Neural crest cell (in vitro differentiated cells): ENCODE results near the gene CUL1. TPM values are rescaled to one million over a fixed set of nuclear protein-coding genes. Genes with fewer than 3 reads are reported as not detected.

Experiments used
- DNase-seq: peaks from one replicate; pipeline ENCODE4 v3.0.0; 2021; ENCODE audit warnings: low read depth, mixed read lengths, low spot score
- H3K27ac Mint-ChIP-seq: one replicate; pipeline ENCODE4 v1.8.0; 2021; ENCODE audit warnings: mild to moderate bottlenecking, mixed read lengths; ENCODE audit not compliant: unreplicated experiment
- H3K27me3 Mint-ChIP-seq: 2 replicates; pipeline ENCODE4 v1.8.0; 2021; ENCODE audit warnings: low read depth, mild to moderate bottlenecking, mixed read lengths
- H3K36me3 Mint-ChIP-seq: 2 replicates; pipeline ENCODE4 v1.8.0; 2021; ENCODE audit warnings: low read depth, mild to moderate bottlenecking, mixed read lengths
- H3K4me1 Mint-ChIP-seq: 2 replicates; pipeline ENCODE4 v1.8.0; 2021; ENCODE audit warnings: mixed read lengths
- H3K4me3 Mint-ChIP-seq: one replicate; pipeline ENCODE4 v1.8.0; 2021; ENCODE audit warnings: mild to moderate bottlenecking, mixed read lengths
- H3K9me3 Mint-ChIP-seq: 2 replicates; pipeline ENCODE4 v1.8.0; 2021; ENCODE audit warnings: mixed read lengths
- CTCF ChIP-seq: fragments of 200-600 bp; sonication (generic); conservative IDR thresholded peaks from 2 replicates; pipeline ENCODE4 v1.5.0; 2021; ENCODE audit warnings: antibody characterized with exemption, mild to moderate bottlenecking
- total RNA-seq: library from RNA; stranded (reverse); gene quantifications from 2 replicates; pipeline ENCODE4 v1.2.1, GENCODE V29; 2021

CUL1 gene
- total RNA-seq, 1 donor from 2014 or later = 70.0 TPM

DNA sequence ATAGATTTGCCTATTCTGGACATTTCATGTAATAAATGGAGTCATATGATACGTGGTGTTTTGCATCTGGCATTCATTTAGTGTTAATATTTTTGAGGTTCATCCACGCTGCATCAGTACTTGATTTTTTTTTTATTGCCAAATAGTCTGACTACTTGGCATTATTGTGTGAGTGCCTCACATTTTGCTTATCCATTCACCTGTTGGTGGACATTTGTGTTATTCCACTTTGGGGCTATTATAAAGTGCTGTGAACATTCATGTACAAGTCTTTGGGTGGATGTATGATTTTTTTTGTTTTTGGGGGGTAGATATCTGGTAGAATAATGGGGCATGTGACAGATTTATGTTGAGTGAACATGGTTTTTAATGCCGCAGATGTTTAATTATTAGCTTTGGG, 19.7 kb downstream of the CUL1 start:
- H3K27me3 Mint-ChIP-seq = no peaks in the 10 kb centered on the region
- no peak overlapping the region for H3K4me3 Mint-ChIP-seq
- DNase-seq = no peak
- H3K4me1 Mint-ChIP-seq = peaks cover 23% of the 10 kb centered on the region
- H3K9me3 Mint-ChIP-seq = peaks cover 8% of the 10 kb centered on the region
- no peak for TF ChIP-seq CTCF
- no peak overlapping the region for H3K27ac Mint-ChIP-seq
- H3K36me3 Mint-ChIP-seq = peaks cover 31% of the 10 kb centered on the region

DNA sequence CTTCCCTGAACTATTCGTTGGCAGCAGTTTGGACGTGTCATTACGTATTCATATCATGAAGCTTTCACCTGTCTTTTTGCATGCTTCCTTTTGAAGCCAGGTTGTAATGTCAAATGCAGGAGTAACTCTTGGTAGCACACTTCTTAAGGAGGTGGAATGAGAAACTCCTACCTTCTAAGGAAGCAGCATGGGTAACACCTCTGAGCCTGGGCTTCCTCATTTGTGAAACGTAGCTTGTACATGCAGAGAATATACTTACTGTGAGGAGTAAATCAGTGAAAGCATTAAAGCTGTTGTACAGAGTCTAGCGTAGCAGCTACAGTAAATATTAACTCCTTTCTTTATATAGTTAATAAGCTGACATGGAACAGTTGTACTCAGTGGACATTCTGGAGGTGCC, 21.1 kb downstream of the CUL1 start:
- H3K36me3 Mint-ChIP-seq = peaks cover 27% of the 10 kb centered on the region
- no peaks in the 10 kb centered on the region for H3K27me3 Mint-ChIP-seq
- H3K27ac Mint-ChIP-seq = no peak overlapping the region
- no peak for DNase-seq
- no peak for TF ChIP-seq CTCF
- peaks cover 25% of the 10 kb centered on the region for H3K4me1 Mint-ChIP-seq
- peaks cover 8% of the 10 kb centered on the region for H3K9me3 Mint-ChIP-seq
- H3K4me3 Mint-ChIP-seq = no peak overlapping the region

- Mint-ChIP-seq H3K27ac (no peak overlapping the region), H3K27me3 (no peaks in the 10 kb centered on the region), H3K9me3 (peaks cover 8% of the 10 kb centered on the region), H3K4me3 (no peak overlapping the region), H3K4me1 (peaks cover 26% of the 10 kb centered on the region), H3K36me3 (peaks cover 22% of the 10 kb centered on the region)
- TF ChIP-seq CTCF = no peak
- no peak for DNase-seq
Measured at GRCh38 chr7:148720472-148720871, 21.8 kb downstream of the CUL1 start.

- peaks cover 7% of the 10 kb centered on the region for H3K9me3 Mint-ChIP-seq
- no peak for TF ChIP-seq CTCF
- no peak for DNase-seq
- no peaks in the 10 kb centered on the region for H3K27me3 Mint-ChIP-seq
- peaks cover 18% of the 10 kb centered on the region for H3K36me3 Mint-ChIP-seq
- peaks cover 31% of the 10 kb centered on the region for H3K4me1 Mint-ChIP-seq
- H3K4me3 Mint-ChIP-seq = no peak overlapping the region
- no peak overlapping the region for H3K27ac Mint-ChIP-seq
Measured at GRCh38 chr7:148721390-148721789, 22.7 kb downstream of the CUL1 start.

DNA sequence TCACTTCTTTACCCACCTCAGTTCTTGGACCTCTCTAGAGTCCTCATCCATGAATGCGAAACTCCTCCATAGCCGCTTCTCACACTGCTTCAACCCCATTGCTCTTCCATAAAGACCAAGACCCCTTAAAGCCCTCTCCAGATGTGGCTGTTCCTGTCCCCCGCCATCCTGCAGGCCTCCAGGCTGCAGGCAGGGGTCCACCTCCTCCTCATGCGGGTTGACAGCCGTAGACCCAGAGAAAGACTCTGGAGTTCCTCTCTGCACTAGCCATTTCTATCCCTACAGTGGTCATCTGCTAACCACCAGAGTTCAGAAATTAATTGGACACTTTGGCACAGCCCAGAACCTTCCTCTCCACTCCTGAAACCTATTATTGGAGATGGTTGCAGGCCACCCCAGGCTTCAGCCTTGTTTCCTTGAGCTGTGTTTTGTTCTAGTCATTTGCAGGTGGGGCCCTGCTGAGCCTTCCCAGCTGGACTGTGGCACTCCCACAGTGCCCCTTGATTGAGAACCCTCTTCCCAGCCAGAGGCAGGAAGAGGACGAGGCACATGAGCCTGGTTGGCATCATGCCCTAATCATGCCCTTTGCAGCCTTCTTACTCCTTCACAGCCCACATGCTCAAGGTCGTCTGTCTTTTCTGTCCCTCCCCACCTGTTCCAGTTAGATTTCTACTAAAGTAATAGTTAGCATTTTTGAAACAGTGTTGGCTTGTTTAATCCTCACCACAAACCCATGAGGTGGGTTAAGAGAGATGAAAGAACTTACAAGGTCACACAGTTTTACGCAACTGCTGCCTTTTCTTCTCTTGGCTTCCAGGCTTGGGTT, 23.9 kb downstream of the CUL1 start:
- no peak for DNase-seq
- no peak for TF ChIP-seq CTCF
- Mint-ChIP-seq H3K4me1 (peaks cover 29% of the 10 kb centered on the region), H3K27ac (no peak overlapping the region), H3K36me3 (peaks cover 11% of the 10 kb centered on the region), H3K27me3 (no peaks in the 10 kb centered on the region), H3K4me3 (no peak overlapping the region), H3K9me3 (peaks cover 3% of the 10 kb centered on the region)
